Right forelimb (tissue), 1 donor: ENCODE measurements around the gene UBE2V1.
"Not testable (repeated sequence)": the region's sequence is repeated elsewhere in the genome, so short reads cannot be mapped to it uniquely, and the experiment has no call there.

Experiments used
- DNase-seq: peaks from one replicate; pipeline ENCODE4 v3.0.0-alpha.2; 2018

Gene UBE2V1

DNA sequence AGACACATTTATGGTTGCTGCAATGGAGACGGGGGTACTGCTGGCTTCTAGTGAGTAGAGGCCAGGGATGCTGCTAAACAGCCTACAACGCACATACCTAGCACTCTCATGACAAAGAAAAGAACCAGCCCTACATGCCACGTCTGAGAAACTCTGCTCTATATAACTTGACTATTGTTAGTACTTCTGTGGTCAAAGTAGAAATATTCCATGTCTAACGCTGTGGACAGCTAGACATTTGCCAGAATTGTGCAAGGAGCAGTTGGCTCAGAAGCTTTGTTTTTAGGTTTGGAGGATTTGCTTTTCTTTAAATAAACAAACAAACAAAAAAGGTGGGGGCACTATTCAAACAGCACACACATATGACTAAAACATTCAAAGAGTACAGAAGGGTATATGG lies 20.5 kb downstream of the UBE2V1 start:
- DNase-seq: no peak

DNA sequence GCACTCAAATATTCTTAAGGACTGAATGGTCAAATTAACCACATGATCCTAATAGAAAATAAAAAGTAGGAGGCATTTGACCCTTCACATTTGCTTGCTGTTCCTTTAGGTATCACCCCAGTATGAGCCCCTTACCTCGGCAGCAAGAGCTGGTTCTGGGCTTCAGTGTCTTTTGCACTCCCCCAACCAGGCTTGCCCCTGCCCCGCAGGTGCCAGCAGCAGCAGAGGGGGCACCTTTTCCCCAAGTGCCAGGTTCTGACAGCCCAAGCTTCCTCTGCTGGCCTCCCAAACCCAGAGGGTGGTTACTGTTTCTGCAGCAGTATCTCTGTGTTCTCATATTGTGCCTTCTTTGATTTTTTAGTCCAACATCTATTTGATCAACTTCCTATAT lies 23.2 kb downstream of the UBE2V1 start:
- no peak for DNase-seq

- DNase-seq: no peak
Observed at GRCh38 chr20:50089140-50089786, 23.7 kb downstream of the UBE2V1 start.

- no peak for DNase-seq
Observed at GRCh38 chr20:50088022-50088421, 24.9 kb downstream of the UBE2V1 start.

- DNase-seq: no peak
Observed at GRCh38 chr20:50085481-50086365, 27.2 kb downstream of the UBE2V1 start.

DNA sequence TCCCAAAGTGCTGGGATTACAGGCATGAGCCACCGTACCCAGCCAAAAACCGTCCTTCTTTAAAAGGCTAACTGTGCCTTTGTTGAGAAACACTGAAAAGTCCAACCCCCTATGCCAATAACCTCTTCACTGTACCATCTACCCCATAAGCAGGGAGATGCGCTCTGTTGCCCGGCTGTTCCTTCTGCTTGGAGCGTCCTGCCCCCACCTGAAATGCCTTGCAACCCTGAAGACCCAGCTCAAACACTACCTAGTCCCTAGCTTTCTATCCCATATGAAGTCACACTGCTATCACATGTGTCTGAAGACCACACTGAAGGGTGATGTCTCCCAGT lies 27.8 kb downstream of the UBE2V1 start:
- DNase-seq: no peak

DNA sequence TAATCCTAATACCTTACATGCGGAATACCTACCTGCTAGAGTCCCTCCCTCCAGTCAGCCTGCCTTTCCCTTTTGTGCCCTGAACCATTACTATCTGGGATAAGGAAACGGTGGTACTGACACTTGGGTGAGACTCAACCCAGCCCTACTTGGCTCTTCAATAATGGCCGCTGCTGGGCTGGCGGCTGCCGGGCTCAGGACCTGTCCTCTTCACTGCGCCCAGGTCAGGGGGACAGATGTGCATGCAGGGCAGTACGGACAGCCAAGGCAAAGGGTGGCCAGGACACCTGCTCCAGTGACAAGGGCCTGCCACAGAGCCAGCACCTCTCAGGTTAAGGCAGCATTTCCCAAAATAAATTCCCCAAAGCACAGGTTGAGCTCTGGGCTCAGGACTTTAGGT lies 29.9 kb downstream of the UBE2V1 start:
- no peak for DNase-seq

- DNase-seq: not testable (repeated sequence)
Observed at GRCh38 chr20:50082056-50082455, 30.9 kb downstream of the UBE2V1 start.

DNA sequence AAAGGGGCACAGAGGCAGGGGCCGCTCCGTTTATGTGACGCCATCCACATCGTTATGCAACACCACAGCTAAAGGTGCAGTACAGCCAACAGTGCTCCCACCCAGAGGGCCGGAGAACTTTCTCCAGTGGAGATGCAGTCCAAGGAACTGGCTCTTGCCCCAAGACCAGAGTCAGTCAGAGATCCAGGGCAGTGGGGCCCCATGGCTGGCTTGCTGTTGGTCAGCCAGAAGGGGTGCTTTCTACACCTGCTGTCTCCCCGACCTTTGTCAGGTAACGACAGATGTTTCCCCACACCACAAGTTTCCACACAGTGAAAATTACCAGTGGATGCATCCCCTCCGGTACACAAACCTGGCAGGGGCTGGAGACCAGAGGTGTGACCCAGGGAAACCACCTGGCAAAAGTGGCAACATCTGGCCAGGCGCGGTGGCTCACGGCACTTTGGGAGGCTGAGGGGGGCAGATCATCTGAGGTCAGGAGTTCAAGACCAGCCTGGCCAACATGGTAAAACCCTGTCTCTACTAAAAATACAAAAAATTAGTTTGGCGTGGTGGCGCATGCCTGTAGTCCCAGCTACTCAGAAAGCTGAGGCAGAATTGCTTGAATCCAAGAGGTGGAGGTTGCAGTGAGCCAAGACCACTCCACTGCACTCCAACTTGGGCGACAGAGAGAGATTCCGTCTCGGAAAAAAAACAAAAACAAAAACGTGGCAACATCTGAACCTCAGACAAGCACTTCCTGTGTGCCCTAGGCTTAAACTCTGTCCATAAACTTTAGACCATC lies 34.9 kb downstream of the UBE2V1 start:
- no peak for DNase-seq

DNA sequence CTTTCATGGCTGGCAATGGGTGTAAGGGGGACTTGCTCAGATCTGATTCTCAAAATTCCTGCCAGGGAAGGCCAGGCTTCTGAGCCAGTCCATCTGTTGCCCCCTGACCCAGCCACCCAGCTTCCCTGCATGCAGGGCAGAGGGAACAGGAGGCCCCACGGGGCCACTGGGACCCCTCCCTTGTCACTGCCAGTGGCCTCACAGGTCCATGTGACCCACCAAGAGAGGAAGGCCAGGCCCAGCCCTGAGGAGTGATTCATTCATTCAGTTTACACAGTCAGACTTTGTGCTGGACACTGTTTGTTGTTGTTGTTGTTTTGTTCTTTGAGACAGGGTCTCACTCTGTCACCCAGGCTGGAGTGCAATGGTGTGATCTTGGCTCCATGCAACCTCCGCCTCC lies 39.5 kb downstream of the UBE2V1 start:
- no peak for DNase-seq

- DNase-seq: peak; percentile 97
Observed at GRCh38 chr20:50071039-50071888, 41.7 kb downstream of the UBE2V1 start.

GRCh38 chr20:50070361-50070760 lies 42.6 kb downstream of the UBE2V1 start:
- no peak for DNase-seq

DNA sequence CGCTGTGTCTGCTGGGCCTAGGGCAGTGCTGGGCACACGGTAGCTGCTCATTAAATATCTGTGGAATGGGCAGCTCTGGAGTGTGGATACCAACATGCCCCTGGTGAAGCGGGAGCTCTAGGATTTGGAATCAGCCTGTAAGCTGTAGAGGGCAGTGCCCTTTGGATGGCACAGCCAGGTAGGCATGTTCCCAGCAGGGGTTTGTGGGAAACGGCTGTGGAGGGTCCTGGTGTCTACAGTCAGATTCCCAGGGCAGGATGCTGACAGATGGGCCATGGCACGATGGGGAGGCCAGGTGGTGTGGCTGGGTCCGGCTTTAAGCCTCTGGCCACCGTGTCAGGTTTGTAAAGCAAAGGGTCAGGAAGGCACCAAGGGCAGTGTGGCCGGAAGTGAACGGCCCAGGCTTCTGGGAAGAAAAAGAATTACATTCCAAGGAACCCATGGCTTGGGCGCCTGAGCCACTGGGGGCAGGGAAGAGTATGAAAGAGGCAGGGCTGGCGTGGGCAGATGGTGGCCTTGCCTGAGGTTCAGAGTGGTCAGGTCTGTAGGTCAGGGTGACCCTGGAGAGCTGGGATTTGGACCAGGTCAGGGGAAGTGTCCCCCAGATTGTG lies 44.8 kb downstream of the UBE2V1 start:
- no peak for DNase-seq

DNA sequence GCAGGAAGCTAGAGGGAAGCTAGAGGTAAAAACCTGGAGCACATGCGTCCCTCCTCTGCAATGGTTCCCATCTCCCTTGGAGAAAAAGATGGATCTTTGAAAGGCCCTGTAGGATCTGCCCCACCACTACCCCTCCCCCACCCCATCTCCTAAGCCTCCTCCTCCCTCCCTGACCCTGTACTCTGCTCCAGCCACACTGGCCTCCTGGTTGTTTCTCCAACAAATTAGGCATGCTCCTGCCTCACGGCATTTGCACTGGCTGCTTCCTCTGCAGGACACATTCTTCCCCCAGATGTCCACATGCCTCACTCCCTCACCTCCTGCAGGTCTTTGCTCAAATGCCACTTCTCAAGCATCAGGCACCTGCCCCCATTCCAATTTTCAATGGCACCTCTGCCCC lies 45.5 kb downstream of the UBE2V1 start:
- DNase-seq: no peak

- no peak for DNase-seq
Observed at GRCh38 chr20:50067018-50067417, 45.9 kb downstream of the UBE2V1 start.

GRCh38 chr20:50066161-50066834 lies 46.7 kb downstream of the UBE2V1 start:
- no peak for DNase-seq

GRCh38 chr20:50065325-50065615 lies 47.7 kb downstream of the UBE2V1 start:
- DNase-seq: no peak

DNA sequence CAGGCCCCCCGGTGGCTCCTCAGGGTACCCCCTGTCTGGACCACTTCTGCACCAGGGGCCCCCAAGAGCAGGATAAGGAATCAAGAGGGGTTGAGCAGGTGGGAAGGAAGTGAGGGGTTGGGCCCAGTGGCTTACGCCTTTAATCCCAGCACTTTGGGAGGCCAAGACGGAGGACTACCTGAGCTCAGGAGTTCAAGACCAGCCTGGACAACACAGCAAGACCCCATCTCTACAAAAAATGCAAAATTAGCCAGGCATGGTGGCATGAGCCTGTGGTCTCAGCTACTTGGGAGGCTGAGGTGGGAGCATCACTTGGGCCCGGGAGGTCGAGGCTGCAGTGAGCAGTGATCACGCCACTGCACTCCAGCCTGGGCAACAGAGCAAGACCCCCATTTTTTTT lies 49.2 kb downstream of the UBE2V1 start:
- not testable (repeated sequence) for DNase-seq

GRCh38 chr20:50062006-50062838 lies 50.7 kb downstream of the UBE2V1 start:
- no peak for DNase-seq

- no peak for DNase-seq
Observed at GRCh38 chr20:50061151-50062005, 51.6 kb downstream of the UBE2V1 start.
